Spinal cord (tissue), 10 donors: ENCODE measurements around the gene SLC25A21. TPM values are rescaled to one million over a fixed set of nuclear protein-coding genes. Genes with fewer than 3 reads are reported as not detected.
A peak's percentile ranks its signal among the peaks of the same experiment; 100 is the strongest.

Source experiments
- DNase-seq, 6 donors: peaks; one replicate each; pipeline versions ENCODE4 v3.0.0 to v3.0.0-alpha.2; 2013 to 2015; ENCODE audit warnings: low spot score in 6 of 6, low read depth in 4 of 6
- H3K27ac ChIP-seq: one replicate; pipeline ENCODE4 v1.5.1; 2013; ENCODE audit warnings: low read depth, low read length, control low read depth
- H3K27me3 ChIP-seq: one replicate; pipeline ENCODE4 v1.6.1; 2013; ENCODE audit warnings: low read length; ENCODE audit not compliant: control insufficient read depth, insufficient read depth
- H3K36me3 ChIP-seq: one replicate; pipeline ENCODE4 v1.6.1; 2013; ENCODE audit warnings: low read length; ENCODE audit not compliant: control insufficient read depth, insufficient read depth
- H3K4me1 ChIP-seq: one replicate; pipeline ENCODE4 v1.6.1; 2013; ENCODE audit warnings: low read length; ENCODE audit not compliant: control insufficient read depth, insufficient read depth
- H3K4me3 ChIP-seq: one replicate; pipeline ENCODE4 v1.5.1; 2013; ENCODE audit warnings: low read depth, low read length, control low read depth
- H3K9me3 ChIP-seq: one replicate; pipeline ENCODE4 v1.6.1; 2013; ENCODE audit warnings: low read length; ENCODE audit not compliant: control insufficient read depth, insufficient read depth
- WGBS: methylation state at CpG from one replicate; pipeline ENCODE4 v1.1.5; 2013; ENCODE audit warnings: missing lambda C conversion rate; ENCODE audit not compliant: insufficient coverage; 5-methylcytosine and 5-hydroxymethylcytosine counted together
- polyA plus RNA-seq, 2 donors: library from polyadenylated mRNA; unstranded; fragments of 120-200 nt; gene quantifications; one replicate each; pipeline ENCODE4 v1.2.1, GENCODE V29; 2013; ENCODE audit not compliant: insufficient read length in 2 of 2
- total RNA-seq, 2 donors: library from RNA; depleted of rRNA in 1 of 2; stranded (reverse); fragments of 120-200 nt in 1 of 2; fragments of >200 nt in 1 of 2; gene quantifications; one replicate each; pipeline versions ENCODE4 v1.2.3 to v1.2.4, GENCODE V29; 2013 to 2014
- donor health status: healthy.

Gene SLC25A21
- total and polyA plus RNA-seq, 4 donors = 0.99 to 4.5 (median 2.4) TPM

- H3K4me3 ChIP-seq = peak overlapping the region; percentile 38
- WGBS = 5% methylated on average over 33 of the region's 35 CpGs
- no peak for DNase-seq
- H3K27ac ChIP-seq = no peak overlapping the region
- no peaks in the 10 kb centered on the region for H3K9me3 ChIP-seq
- peaks cover 100% of the 10 kb centered on the region for H3K27me3 ChIP-seq
- no peaks in the 10 kb centered on the region for H3K36me3 ChIP-seq
- peaks cover 67% of the 10 kb centered on the region for H3K4me1 ChIP-seq
These were observed 511.5 kb downstream of the SLC25A21 start for GRCh38 chr14:36660736-36661505.

- no peak overlapping the region for H3K4me3 ChIP-seq
- WGBS = 5% methylated on average over 13 of the region's 19 CpGs
- no peaks in the 10 kb centered on the region for H3K9me3 ChIP-seq
- no peak overlapping the region for H3K27ac ChIP-seq
- H3K4me1 ChIP-seq = peaks cover 73% of the 10 kb centered on the region
- peak in 2 of 6 donors; percentile 14 to 22 for DNase-seq
- H3K27me3 ChIP-seq = peaks cover 100% of the 10 kb centered on the region
- no peaks in the 10 kb centered on the region for H3K36me3 ChIP-seq
These were observed 512.3 kb downstream of the SLC25A21 start for GRCh38 chr14:36659822-36660735.

- H3K9me3 ChIP-seq = no peaks in the 10 kb centered on the region
- peak in 1 of 6 donors; percentile 12 for DNase-seq
- no peaks in the 10 kb centered on the region for H3K36me3 ChIP-seq
- H3K4me1 ChIP-seq = peaks cover 82% of the 10 kb centered on the region
- H3K4me3 ChIP-seq = no peak overlapping the region
- WGBS = 3% methylated on average over 31 of the region's 35 CpGs
- no peak overlapping the region for H3K27ac ChIP-seq
- H3K27me3 ChIP-seq = peaks cover 100% of the 10 kb centered on the region
These were observed 513.2 kb downstream of the SLC25A21 start for GRCh38 chr14:36659010-36659821.

DNA sequence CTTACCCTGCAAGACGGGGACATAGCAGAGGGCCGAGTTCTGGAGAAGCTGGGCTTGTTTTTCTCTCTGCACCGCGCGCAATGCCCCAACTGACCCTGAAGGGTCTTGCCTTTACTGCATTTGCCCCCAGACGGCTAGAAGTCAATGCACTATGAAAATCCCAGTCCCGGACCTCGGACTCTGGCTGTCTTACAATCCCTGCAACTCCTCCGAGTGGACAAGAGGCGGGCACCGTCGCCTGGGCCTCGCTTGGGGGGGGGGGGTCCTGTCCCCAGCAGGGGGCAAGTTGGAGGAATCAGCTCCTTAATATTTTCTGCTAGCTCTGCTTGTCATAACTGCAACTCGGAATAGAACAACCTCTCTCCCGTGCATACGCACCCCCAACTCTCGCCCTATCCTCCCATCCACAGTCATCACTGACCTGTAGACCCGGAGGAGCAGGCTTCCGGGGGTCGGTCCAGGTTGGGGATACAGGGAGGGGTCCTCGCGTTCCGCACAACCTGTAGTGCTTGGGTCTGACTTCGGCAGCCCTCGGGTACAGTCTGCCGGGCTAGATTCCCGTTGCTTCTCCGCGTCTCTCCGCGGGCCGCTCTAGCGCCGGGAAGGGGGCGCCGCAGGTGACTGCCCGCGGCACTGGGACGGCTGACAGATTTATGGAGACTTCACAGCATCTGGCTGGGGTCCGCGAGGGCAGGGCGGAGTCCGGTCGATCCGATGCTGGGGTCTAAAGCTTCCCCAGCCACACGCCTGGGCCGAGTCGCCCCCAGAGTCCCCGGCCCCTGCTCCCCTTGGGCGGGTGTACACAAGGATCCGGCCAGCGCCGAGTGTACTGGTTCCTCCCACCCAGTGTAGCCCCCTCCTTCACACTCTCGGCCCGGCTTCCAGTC lies 514.0 kb downstream of the SLC25A21 start:
- Histone ChIP-seq H3K36me3 (no peaks in the 10 kb centered on the region), H3K27ac (no peak overlapping the region), H3K9me3 (no peaks in the 10 kb centered on the region), H3K4me3 (no peak overlapping the region), H3K27me3 (peaks cover 100% of the 10 kb centered on the region), H3K4me1 (peaks cover 79% of the 10 kb centered on the region)
- DNase-seq = peak in 1 of 6 donors; percentile 14
- WGBS = 2% methylated on average over 46 of the region's 55 CpGs

DNA sequence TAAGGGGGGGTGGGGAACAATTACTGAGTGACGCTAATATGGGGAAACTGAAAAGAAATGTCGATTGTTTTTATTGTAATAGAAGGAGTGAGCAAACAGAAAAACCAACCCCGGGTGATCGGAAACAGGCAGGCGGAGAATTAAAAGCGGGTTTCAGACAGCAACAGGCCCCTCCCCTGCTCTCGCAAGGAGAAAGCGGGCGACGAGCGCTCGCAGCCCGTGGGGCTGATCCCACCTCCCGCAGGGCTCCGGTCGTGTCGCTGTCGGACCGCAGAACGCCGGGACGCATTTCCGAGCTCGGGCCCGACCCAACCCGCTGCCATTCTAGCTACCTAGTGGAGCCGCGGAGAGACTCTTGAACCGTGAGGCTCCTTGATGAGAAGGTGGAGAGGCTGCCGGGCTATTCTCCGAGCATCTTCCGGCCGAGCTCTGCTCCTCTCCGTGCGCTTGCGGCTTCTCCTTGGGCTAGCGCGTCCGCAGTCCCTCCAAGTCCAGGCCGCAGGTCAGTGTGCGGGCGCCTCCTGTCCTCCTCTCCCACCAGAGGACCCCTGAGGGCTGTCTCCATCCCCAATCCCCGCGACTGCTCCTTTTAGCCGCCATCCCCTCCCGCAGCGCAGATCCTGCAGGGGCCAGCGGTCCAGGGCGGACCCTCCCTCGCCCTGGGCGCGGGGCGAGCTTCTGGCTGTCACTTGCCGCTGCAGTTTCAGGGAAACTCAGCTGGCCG lies 514.8 kb downstream of the SLC25A21 start:
- Histone ChIP-seq H3K9me3 (no peaks in the 10 kb centered on the region), H3K4me1 (peaks cover 71% of the 10 kb centered on the region), H3K27ac (no peak overlapping the region), H3K36me3 (no peaks in the 10 kb centered on the region), H3K27me3 (peaks cover 100% of the 10 kb centered on the region), H3K4me3 (peak overlapping the region; percentile 5)
- 1% methylated on average over 55 of the region's 55 CpGs for WGBS
- peak in 2 of 6 donors; percentile 33 to 45 for DNase-seq

DNA sequence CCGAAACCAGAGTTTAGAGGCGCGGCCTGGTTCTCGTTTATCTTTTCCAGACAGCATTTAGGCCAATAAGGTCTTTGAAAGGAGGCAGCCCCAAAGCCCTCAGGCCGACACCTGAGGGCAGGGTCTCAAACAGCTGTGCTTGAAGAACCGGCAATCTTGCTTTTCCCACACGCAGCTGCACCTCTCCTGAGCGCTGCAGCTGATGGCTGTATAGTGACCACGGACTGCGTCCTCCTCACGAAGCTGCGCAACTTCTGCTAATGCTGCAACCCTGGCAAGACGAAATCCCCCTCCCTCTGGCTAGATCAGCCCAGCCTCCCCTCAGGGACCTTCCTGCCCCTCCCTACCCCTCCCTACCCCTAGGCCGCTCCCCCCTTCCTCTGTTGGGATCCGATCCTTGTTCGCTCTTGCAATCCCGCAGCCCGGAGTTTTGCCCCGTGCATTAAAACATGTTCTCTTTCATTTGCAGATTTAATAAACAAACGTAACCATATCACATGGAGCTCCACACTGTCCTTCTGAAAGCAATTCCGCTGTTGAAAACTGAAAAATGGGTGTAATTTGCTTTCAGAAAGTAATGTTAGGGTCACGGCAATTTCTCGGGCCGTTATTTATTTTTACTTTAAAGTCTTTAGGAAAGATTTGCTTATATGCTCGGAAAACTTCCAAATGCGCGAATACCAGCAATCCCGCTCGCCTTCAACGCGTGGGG lies 515.6 kb downstream of the SLC25A21 start:
- H3K4me3 ChIP-seq = peak overlapping the region; percentile 5
- WGBS = 2% methylated on average over 19 of the region's 31 CpGs
- H3K27me3 ChIP-seq = peaks cover 98% of the 10 kb centered on the region
- H3K27ac ChIP-seq = no peak overlapping the region
- DNase-seq = peak in 2 of 6 donors; percentile 34 to 37
- no peaks in the 10 kb centered on the region for H3K9me3 ChIP-seq
- H3K36me3 ChIP-seq = no peaks in the 10 kb centered on the region
- H3K4me1 ChIP-seq = peaks cover 63% of the 10 kb centered on the region

DNA sequence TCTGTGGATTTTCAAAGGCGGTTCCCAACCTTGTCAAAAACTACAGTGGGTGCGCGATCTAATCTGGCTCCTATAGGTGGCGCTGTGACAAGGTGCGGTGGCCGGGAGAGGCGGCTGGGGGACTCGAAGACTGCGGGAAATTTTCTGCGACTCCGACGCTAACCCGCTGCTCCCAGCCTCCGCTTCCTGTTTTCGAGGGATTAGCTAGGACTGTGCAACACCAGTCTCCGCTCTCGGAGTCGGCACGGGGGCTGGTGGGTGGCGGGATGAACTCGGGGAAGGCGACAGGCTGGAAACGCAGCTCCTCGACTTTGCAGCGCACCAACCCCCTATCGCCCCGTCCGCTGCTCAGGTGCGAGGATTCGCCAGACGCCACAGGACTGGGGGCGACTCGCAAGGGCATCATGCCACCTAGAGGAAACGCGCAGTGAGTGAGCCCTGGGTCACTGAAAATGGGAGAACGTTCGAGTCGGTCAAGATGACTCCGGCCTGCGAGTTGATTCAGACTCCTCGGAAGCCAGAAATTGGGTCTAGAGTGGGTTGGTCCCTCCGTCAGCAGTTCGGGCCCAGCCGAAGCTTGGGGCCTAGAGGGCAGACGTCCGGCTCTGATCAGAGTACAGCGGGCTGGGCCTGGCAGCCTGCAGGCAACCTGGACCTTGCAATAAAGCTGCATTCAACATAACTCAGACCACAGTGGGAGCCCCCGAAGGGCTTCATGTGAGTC lies 516.3 kb downstream of the SLC25A21 start:
- Histone ChIP-seq H3K27ac (no peak overlapping the region), H3K9me3 (no peaks in the 10 kb centered on the region), H3K36me3 (no peaks in the 10 kb centered on the region), H3K4me1 (peaks cover 56% of the 10 kb centered on the region), H3K27me3 (peaks cover 98% of the 10 kb centered on the region), H3K4me3 (no peak overlapping the region)
- DNase-seq = peak in 2 of 6 donors; percentile 57 to 61
- under 1% methylated on average over 48 of the region's 48 CpGs for WGBS
